K562 (cell line): ENCODE data around the gene KBTBD12.

Source experiments
- RAD21 ChIP-seq, 2 experiments: fragments of 250-450 bp in 1 of 2; fragments of 450-650 bp in 1 of 2; sonication (Bioruptor Pico) in 1 of 2; formaldehyde crosslinking in 1 of 2; IDR thresholded peaks in 1 of 2; conservative IDR thresholded peaks in 1 of 2; 2 replicates each; pipeline versions ENCODE4 v1.4.0 to v1.8.0; 2020 to 2022; ENCODE audit warnings: mild to moderate bottlenecking in 2 of 2, moderate library complexity in 1 of 2
- ZBTB33 ChIP-seq: sonication (generic); formaldehyde crosslinking; IDR thresholded peaks from 2 replicates; pipeline ENCODE4 v1.8.1; 2023; ENCODE audit warnings: mild to moderate bottlenecking, missing genetic modification reagents

- TF ChIP-seq ZBTB33 (CRISPR knock-in tag) = no peak
- TF ChIP-seq RAD21 (CRISPR knock-in tag; conservative IDR thresholded peaks at IDR 0.05 in 1 of 2, IDR thresholded peaks at IDR 0.05 in 1 of 2) = no peak
Measured at GRCh38 chr3:127985655-127986225, 70.7 kb downstream of the KBTBD12 start.
